ENCODE results near the gene CTTNBP2. TPM values are rescaled to one million over a fixed set of nuclear protein-coding genes. Genes with fewer than 3 reads are reported as not detected.

Gene CTTNBP2
- total RNA-seq, 4 donors from 2014 or later, result 3.1 to 31.4 (median 4.8) TPM

DNA sequence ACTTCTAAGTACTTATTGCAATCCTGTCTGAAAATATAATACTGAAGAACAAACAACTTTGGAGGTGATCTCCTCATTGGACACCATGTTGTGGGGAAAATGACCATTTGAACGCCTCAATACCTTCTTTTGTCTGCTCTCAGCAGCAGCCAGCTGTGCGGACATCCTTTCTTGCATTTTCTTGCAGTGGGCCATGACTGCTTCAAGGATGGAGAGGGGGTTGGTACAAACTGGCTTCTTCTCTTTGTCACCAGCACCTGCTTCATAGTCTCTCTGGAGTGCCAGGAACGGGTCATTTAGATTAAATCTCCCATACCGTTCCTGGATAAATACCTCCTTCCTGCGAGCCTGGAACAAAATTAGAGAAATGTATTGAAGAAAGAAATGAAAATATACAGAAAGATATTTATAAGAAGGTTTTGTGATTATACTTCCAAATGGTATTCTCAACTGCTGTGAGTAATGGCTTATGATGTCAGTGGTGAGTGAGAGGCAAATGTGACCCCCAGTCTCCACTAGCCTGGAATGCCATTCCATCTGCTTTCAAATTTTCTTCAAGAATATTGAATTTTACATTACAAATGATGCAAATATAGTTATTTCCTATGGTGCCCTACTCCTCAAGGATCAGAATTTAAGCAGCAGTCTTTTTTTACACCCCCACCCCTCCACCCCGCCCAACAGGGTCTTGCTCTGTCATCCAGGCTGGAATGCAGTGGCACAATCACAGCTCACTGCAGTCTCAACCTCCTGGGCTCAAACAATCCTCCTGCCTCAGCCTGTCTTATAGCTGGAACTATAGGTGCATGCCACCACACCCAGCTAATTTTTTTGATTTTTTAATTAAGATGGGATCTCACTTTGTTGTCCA, 62.4 kb downstream of the CTTNBP2 start:
- no peaks in the 10 kb centered on the region for H3K36me3 ChIP-seq
- no peak for TF ChIP-seq POLR2A (IDR thresholded peaks at IDR 0.05)
- TF ChIP-seq, protein P1, sequence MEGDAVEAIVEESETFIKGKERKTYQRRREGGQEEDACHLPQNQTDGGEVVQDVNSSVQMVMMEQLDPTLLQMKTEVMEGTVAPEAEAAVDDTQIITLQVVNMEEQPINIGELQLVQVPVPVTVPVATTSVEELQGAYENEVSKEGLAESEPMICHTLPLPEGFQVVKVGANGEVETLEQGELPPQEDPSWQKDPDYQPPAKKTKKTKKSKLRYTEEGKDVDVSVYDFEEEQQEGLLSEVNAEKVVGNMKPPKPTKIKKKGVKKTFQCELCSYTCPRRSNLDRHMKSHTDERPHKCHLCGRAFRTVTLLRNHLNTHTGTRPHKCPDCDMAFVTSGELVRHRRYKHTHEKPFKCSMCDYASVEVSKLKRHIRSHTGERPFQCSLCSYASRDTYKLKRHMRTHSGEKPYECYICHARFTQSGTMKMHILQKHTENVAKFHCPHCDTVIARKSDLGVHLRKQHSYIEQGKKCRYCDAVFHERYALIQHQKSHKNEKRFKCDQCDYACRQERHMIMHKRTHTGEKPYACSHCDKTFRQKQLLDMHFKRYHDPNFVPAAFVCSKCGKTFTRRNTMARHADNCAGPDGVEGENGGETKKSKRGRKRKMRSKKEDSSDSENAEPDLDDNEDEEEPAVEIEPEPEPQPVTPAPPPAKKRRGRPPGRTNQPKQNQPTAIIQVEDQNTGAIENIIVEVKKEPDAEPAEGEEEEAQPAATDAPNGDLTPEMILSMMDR (IDR thresholded peaks at IDR 0.05), result no peak
- H3K4me3 ChIP-seq, result no peak overlapping the region
- no peak for DNase-seq
- no peaks in the 10 kb centered on the region for H3K4me1 ChIP-seq
- H3K9me3 ChIP-seq, result no peaks in the 10 kb centered on the region
- no peak overlapping the region for H3K27ac ChIP-seq
- H3K27me3 ChIP-seq, result no peaks in the 10 kb centered on the region

- TF ChIP-seq, protein P1 (IDR thresholded peaks at IDR 0.05), result no peak
- TF ChIP-seq POLR2A (IDR thresholded peaks at IDR 0.05), result no peak
- Histone ChIP-seq H3K27ac (no peak overlapping the region), H3K4me3 (no peak overlapping the region), H3K4me1 (no peaks in the 10 kb centered on the region), H3K27me3 (no peaks in the 10 kb centered on the region), H3K9me3 (no peaks in the 10 kb centered on the region), H3K36me3 (no peaks in the 10 kb centered on the region)
- DNase-seq, result peak in 1 of 3 donors; percentile 56
Measured at GRCh38 chr7:117809958-117810357, 63.3 kb downstream of the CTTNBP2 start.

DNA sequence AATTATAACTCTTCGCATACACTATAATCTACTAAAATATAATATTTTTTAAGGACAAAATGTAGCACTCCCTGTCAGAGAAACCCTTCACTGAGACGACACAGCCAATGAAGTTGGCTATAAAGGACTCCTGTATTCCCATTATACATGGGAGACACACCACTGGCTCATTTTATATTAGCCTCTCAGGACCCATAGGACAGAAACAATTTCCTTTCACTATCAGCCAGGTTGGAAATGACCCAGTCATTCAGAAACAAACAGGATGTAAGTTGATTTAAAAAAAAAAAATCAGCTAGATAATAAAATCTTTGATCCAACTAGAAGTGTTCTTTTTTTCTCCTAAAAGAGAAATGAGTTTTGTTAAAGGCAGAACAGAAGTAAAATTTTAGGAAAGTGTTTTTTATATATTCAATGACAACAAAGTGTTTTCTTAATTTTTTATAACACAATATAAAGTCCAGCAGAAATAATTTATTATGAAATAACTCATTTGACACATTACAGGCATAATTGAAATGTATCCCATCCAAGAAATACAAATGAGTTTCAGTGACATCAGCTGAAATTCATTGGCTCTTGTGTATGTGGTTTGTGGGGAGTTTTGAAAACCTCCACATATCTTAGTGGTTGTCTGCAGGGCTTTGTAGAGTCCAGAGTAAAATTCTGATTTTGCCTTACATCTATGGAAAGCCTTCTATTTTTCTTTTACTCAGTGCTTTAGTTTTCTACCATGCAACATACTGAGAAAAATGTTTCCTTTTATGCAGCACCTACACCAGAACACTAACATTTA, 64.1 kb downstream of the CTTNBP2 start:
- Histone ChIP-seq H3K36me3 (no peaks in the 10 kb centered on the region), H3K4me1 (no peaks in the 10 kb centered on the region), H3K27me3 (no peaks in the 10 kb centered on the region), H3K9me3 (no peaks in the 10 kb centered on the region), H3K4me3 (no peak overlapping the region), H3K27ac (no peak overlapping the region)
- TF ChIP-seq POLR2A (IDR thresholded peaks at IDR 0.05), result no peak
- TF ChIP-seq, protein P1 (IDR thresholded peaks at IDR 0.05), result no peak
- no peak for DNase-seq

GRCh38 chr7:117808341-117808757, 64.9 kb downstream of the CTTNBP2 start:
- TF ChIP-seq POLR2A (IDR thresholded peaks at IDR 0.05), result no peak
- TF ChIP-seq, protein P1 (IDR thresholded peaks at IDR 0.05), result no peak
- no peaks in the 10 kb centered on the region for H3K4me1 ChIP-seq
- no peaks in the 10 kb centered on the region for H3K36me3 ChIP-seq
- no peak overlapping the region for H3K4me3 ChIP-seq
- H3K27ac ChIP-seq, result no peak overlapping the region
- no peaks in the 10 kb centered on the region for H3K9me3 ChIP-seq
- H3K27me3 ChIP-seq, result no peaks in the 10 kb centered on the region
- no peak for DNase-seq

DNA sequence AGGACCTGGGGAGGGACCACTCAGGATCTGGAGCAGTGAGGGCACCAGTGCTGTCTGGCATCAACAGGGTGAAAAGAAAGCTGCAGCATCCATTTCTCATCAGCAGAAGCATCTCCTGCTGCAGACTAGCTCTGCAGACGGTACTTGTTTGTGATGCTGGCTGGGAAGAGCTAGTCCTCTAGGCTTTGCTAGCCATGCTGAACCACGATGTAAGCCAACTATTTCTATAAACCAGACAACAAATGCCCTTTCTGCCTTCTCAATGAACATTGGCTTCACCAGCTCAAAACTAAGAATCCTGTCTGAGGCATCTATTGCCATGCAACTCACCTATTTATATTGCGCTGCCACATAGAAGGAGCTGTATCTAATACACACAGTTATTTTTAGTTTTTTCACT, 65.6 kb downstream of the CTTNBP2 start:
- DNase-seq, result no peak
- H3K36me3 ChIP-seq, result no peaks in the 10 kb centered on the region
- no peaks in the 10 kb centered on the region for H3K4me1 ChIP-seq
- TF ChIP-seq POLR2A (IDR thresholded peaks at IDR 0.05), result no peak
- TF ChIP-seq, protein P1 (IDR thresholded peaks at IDR 0.05), result no peak
- no peaks in the 10 kb centered on the region for H3K27me3 ChIP-seq
- H3K4me3 ChIP-seq, result no peak overlapping the region
- no peak overlapping the region for H3K27ac ChIP-seq
- H3K9me3 ChIP-seq, result no peaks in the 10 kb centered on the region
